ENCODE data around the gene SLC7A14.

The SLC7A14 gene

GRCh38 chr3:170529346-170529745 lies 56.5 kb downstream of the SLC7A14 start:
- Histone ChIP-seq H3F3A (ENCODE audit: insufficient read depth) (no peaks in the 10 kb centered on the region), H4K20me1 (ENCODE audit: low read depth, low read length) (no peaks in the 10 kb centered on the region), H3K4me2 (ENCODE audit: low read depth, low read length, poor library complexity, severe bottlenecking) (no peak overlapping the region), H3K36me3 (ENCODE audit: low read length) (no peaks in the 10 kb centered on the region), H3K4me3 (ENCODE audit: insufficient read depth, low read length, poor library complexity, severe bottlenecking) (no peak overlapping the region), H3K9ac (ENCODE audit: low read length) (no peak overlapping the region), H3K9me2 (replicated peaks; ENCODE audit: insufficient read depth, low read length) (no peaks in the 10 kb centered on the region), H2AFZ (ENCODE audit: low read depth, low read length, severe bottlenecking) (no peak overlapping the region), H3K27ac (ENCODE audit: low read depth, low read length) (no peak overlapping the region), H3K27me3 (ENCODE audit: low read length) (no peaks in the 10 kb centered on the region), H3K9me3 (ENCODE audit: insufficient read depth, low read length) (no peaks in the 10 kb centered on the region), H3K79me2 (ENCODE audit: insufficient read depth, low read length) (no peaks in the 10 kb centered on the region)
- TF ChIP-seq EZH2phosphoT487 (conservative IDR thresholded peaks at IDR 0.05; ENCODE audit: low read length) = no peak
- TF ChIP-seq CTCF (IDR thresholded peaks at IDR 0.05; ENCODE audit: insufficient read depth, low read length, poor library complexity, severe bottlenecking) = no peak

GRCh38 chr3:170528726-170529125 lies 57.1 kb downstream of the SLC7A14 start:
- H3F3A ChIP-seq (ENCODE audit: insufficient read depth) = no peaks in the 10 kb centered on the region
- H3K9ac ChIP-seq (ENCODE audit: low read length) = no peak overlapping the region
- H3K79me2 ChIP-seq (ENCODE audit: insufficient read depth, low read length) = no peaks in the 10 kb centered on the region
- H3K27me3 ChIP-seq (ENCODE audit: low read length) = no peaks in the 10 kb centered on the region
- no peak overlapping the region for H3K4me3 ChIP-seq (ENCODE audit: insufficient read depth, low read length, poor library complexity, severe bottlenecking)
- H3K9me2 ChIP-seq (replicated peaks; ENCODE audit: insufficient read depth, low read length) = no peaks in the 10 kb centered on the region
- TF ChIP-seq CTCF (IDR thresholded peaks at IDR 0.05; ENCODE audit: insufficient read depth, low read length, poor library complexity, severe bottlenecking) = no peak
- no peak for TF ChIP-seq EZH2phosphoT487 (conservative IDR thresholded peaks at IDR 0.05; ENCODE audit: low read length)
- no peaks in the 10 kb centered on the region for H4K20me1 ChIP-seq (ENCODE audit: low read depth, low read length)
- H3K36me3 ChIP-seq (ENCODE audit: low read length) = no peaks in the 10 kb centered on the region
- H3K27ac ChIP-seq (ENCODE audit: low read depth, low read length) = no peak overlapping the region
- H2AFZ ChIP-seq (ENCODE audit: low read depth, low read length, severe bottlenecking) = no peak overlapping the region
- no peaks in the 10 kb centered on the region for H3K9me3 ChIP-seq (ENCODE audit: insufficient read depth, low read length)
- no peak overlapping the region for H3K4me2 ChIP-seq (ENCODE audit: low read depth, low read length, poor library complexity, severe bottlenecking)

GRCh38 chr3:170524073-170524472 lies 61.8 kb downstream of the SLC7A14 start:
- Histone ChIP-seq H3K27ac (ENCODE audit: low read depth, low read length) (no peak overlapping the region), H3K4me3 (ENCODE audit: insufficient read depth, low read length, poor library complexity, severe bottlenecking) (no peak overlapping the region)
- no peak for TF ChIP-seq EZH2phosphoT487 (conservative IDR thresholded peaks at IDR 0.05; ENCODE audit: low read length)
- no peak for TF ChIP-seq CTCF (IDR thresholded peaks at IDR 0.05; ENCODE audit: insufficient read depth, low read length, poor library complexity, severe bottlenecking)

More at GRCh38 chr3:170524073-170524472, 61.8 kb downstream of the SLC7A14 start:
- Histone ChIP-seq H3K9me2 (replicated peaks; ENCODE audit: insufficient read depth, low read length) (no peaks in the 10 kb centered on the region), H3K9ac (ENCODE audit: low read length) (no peak overlapping the region), H4K20me1 (ENCODE audit: low read depth, low read length) (no peaks in the 10 kb centered on the region), H3K27me3 (ENCODE audit: low read length) (no peaks in the 10 kb centered on the region), H3K4me2 (ENCODE audit: low read depth, low read length, poor library complexity, severe bottlenecking) (no peak overlapping the region), H2AFZ (ENCODE audit: low read depth, low read length, severe bottlenecking) (no peak overlapping the region), H3K36me3 (ENCODE audit: low read length) (no peaks in the 10 kb centered on the region), H3K79me2 (ENCODE audit: insufficient read depth, low read length) (no peaks in the 10 kb centered on the region), H3F3A (ENCODE audit: insufficient read depth) (no peaks in the 10 kb centered on the region), H3K9me3 (ENCODE audit: insufficient read depth, low read length) (no peaks in the 10 kb centered on the region)
